Tibial nerve (tissue), 4 donors: ENCODE results near the gene ZFAND2A. TPM values are rescaled to one million over a fixed set of nuclear protein-coding genes. Genes with fewer than 3 reads are reported as not detected.

ENCODE experiments used
- DNase-seq, 2 donors: peaks; one replicate each; pipeline ENCODE4 v3.0.0-alpha.2; 2019; ENCODE audit warnings: low spot score in 2 of 2
- H3K27ac ChIP-seq, 4 donors: fragments of 200-600 bp; sonication (generic) in 3 of 4; one replicate each; pipeline ENCODE4 v1.5.1; 2017 to 2019; ENCODE audit warnings: mild to moderate bottlenecking in 1 of 4
- H3K27me3 ChIP-seq, 2 donors: fragments of 200-600 bp; sonication (generic) in 1 of 2; one replicate each; pipeline versions ENCODE4 v1.5.1 to v1.6.0; 2017 to 2019
- H3K36me3 ChIP-seq, 3 donors: fragments of 200-600 bp; sonication (generic); one replicate each; pipeline ENCODE4 v1.5.1; 2018 to 2019
- H3K4me1 ChIP-seq, 4 donors: fragments of 200-600 bp; sonication (generic) in 3 of 4; one replicate each; pipeline ENCODE4 v1.5.1; 2017 to 2019
- H3K4me3 ChIP-seq, 4 donors: fragments of 200-600 bp; sonication (generic) in 3 of 4; one replicate each; pipeline ENCODE4 v1.5.1; 2017 to 2019; ENCODE audit warnings: mild to moderate bottlenecking in 1 of 4, moderate library complexity in 1 of 4
- H3K9me3 ChIP-seq, 4 donors: fragments of 200-600 bp; sonication (generic) in 3 of 4; one replicate each; pipeline ENCODE4 v1.5.1; 2017 to 2019
- EP300 ChIP-seq, 2 donors: sonication (generic); formaldehyde crosslinking; IDR thresholded peaks; one replicate each; pipeline ENCODE4 v1.6.1; 2017; ENCODE audit warnings: antibody characterized with exemption in 2 of 2, mild to moderate bottlenecking in 1 of 2
- POLR2A ChIP-seq, 2 donors: fragments of 450-650 bp; IDR thresholded peaks; one replicate each; pipeline ENCODE4 v1.6.1; 2017; ENCODE audit warnings: antibody characterized with exemption in 2 of 2, mild to moderate bottlenecking in 2 of 2, moderate library complexity in 2 of 2
- WGBS, 2 donors: methylation state at CpG; one replicate each; pipeline ENCODE4 v1.1.5; 2018; 5-methylcytosine and 5-hydroxymethylcytosine counted together
- total RNA-seq, 4 donors: library from RNA; depleted of rRNA; stranded (reverse); fragments of >200 nt; gene quantifications; one replicate each; pipeline ENCODE4 v1.1.0, GENCODE V29; 2016
- TF ChIP-seq, protein P1 (sequence below), 5 experiments: fragments of 200-600 bp in 3 of 5; fragments of 450-650 bp in 2 of 5; sonication (generic) in 3 of 5; IDR thresholded peaks; one replicate each; pipeline ENCODE4 v1.5.1; 2016 to 2019; ENCODE audit warnings: antibody characterized with exemption in 5 of 5, mild to moderate bottlenecking in 3 of 5, moderate library complexity in 2 of 5

ZFAND2A gene
- total RNA-seq, 4 donors from 2014 or later: 29.7 to 36.8 (median 33.7) TPM

DNA sequence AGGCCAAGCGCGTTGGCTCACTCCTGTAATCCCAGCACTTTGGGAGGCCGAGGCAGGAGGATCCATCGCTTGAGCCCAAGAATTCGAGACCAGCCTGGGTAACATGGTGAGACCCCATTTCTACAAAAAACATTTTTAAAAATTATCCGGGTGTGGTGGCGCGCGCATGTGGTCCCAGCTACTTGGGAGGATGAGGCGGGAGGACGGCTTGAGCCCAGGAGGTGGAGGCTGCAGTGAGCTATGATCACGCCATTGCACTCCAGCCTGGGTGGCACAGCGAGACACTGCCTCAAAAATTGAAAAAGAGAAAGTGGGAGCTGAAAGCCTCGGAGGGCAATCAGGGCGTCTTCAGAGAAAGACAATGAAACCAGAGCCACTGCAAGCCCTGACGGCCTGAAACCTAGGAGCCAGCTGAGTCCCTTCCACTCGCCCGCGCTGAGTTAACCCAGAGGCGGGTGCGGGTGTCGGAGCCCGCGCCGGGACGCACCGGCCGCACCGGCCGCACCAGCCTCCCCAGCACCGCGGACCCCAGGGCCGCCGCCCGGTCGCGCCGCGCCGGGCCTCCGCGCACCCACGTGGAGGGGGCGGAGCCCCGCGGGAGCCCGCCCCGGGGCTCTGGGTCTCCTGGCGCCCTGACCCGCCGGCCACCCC, 22.4 kb downstream of the ZFAND2A start:
- no peaks in the 10 kb centered on the region for H3K27me3 ChIP-seq
- H3K36me3 ChIP-seq: no peaks in the 10 kb centered on the region
- no peak for DNase-seq
- WGBS, 2 donors: 17 to 28% methylated on average over 18 to 36 of the region's 51 CpGs
- H3K9me3 ChIP-seq: no peaks in the 10 kb centered on the region
- no peak for TF ChIP-seq POLR2A (IDR thresholded peaks at IDR 0.05)
- TF ChIP-seq, protein P1, sequence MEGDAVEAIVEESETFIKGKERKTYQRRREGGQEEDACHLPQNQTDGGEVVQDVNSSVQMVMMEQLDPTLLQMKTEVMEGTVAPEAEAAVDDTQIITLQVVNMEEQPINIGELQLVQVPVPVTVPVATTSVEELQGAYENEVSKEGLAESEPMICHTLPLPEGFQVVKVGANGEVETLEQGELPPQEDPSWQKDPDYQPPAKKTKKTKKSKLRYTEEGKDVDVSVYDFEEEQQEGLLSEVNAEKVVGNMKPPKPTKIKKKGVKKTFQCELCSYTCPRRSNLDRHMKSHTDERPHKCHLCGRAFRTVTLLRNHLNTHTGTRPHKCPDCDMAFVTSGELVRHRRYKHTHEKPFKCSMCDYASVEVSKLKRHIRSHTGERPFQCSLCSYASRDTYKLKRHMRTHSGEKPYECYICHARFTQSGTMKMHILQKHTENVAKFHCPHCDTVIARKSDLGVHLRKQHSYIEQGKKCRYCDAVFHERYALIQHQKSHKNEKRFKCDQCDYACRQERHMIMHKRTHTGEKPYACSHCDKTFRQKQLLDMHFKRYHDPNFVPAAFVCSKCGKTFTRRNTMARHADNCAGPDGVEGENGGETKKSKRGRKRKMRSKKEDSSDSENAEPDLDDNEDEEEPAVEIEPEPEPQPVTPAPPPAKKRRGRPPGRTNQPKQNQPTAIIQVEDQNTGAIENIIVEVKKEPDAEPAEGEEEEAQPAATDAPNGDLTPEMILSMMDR (IDR thresholded peaks at IDR 0.05): no peak
- TF ChIP-seq EP300 (IDR thresholded peaks at IDR 0.05): no peak
- peak overlapping the region; percentile 50 to 90 (median 65) for H3K4me3 ChIP-seq
- H3K4me1 ChIP-seq: peaks cover 0 to 19% (median 13%) of the 10 kb centered on the region in 4 donors
- H3K27ac ChIP-seq: peak overlapping the region in 3 of 4 donors; percentile 84 to 88 (median 86)

DNA sequence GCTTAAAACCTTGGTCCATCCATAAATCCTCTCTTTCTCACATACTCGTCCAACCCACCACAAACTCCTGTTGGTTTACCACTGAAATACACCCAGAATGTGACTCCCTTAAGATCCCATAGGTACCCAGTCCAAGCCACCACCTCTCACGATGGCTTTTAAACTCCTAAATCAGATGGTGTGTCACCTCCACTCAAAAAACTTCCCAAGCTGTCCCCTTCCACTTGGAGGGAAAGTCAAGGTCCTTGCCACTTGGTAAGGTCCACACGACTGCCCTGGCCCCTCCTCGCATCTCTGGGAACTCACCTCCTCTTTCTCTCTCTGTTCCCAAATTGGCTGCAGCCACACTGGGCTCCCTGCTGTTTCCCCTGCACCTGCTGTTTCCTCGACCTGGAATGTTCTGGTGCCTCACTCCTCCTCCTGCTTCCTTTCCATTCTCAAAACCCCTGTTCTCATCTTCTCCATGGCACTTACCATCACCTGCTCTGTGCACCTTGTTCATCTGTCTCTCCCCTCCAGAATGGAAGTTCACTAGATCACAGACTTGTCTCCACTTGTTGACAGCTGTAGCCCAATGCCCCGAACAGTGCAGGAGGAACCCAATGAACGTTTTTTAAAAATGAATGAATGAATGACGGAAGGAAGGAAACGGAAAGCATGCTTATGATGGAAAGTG, 23.0 kb downstream of the ZFAND2A start:
- Histone ChIP-seq H3K4me1 (peaks cover 0 to 19% (median 13%) of the 10 kb centered on the region in 4 donors), H3K4me3 (peak overlapping the region; percentile 50 to 90 (median 65)), H3K36me3 (peaks cover 0 to 4% (median 0%) of the 10 kb centered on the region in 3 donors), H3K27ac (peak overlapping the region in 1 of 4 donors; percentile 84), H3K27me3 (no peaks in the 10 kb centered on the region), H3K9me3 (no peaks in the 10 kb centered on the region)
- TF ChIP-seq EP300 (IDR thresholded peaks at IDR 0.05): no peak
- no peak for TF ChIP-seq POLR2A (IDR thresholded peaks at IDR 0.05)
- TF ChIP-seq, protein P1 (IDR thresholded peaks at IDR 0.05): no peak
- no peak for DNase-seq
- WGBS, 2 donors: 22 to 30% methylated on average over 9 of the region's 9 CpGs

DNA sequence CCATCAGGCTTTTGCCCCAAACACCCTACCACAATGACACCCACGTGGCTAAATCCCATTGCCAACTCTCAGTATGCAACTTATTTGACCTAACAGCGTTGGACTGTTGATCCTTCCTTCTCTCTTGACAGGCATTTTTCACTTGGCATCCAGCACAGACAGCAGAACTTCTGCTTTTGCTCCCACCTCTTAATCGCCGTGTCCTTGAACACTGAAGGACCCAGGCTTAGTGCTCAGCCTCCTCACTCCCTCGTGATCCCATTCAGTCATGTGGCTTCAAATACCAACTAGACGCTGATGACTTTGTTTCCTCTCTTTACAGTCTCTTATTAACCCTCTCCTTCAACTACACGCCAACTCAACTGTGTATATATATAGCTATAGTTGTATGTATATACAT, 25.0 kb downstream of the ZFAND2A start:
- H3K27ac ChIP-seq: no peak overlapping the region
- peaks cover 0 to 16% (median 0%) of the 10 kb centered on the region in 3 donors for H3K36me3 ChIP-seq
- DNase-seq: no peak
- 75 to 76% methylated on average over 7 of the region's 7 CpGs for WGBS, 2 donors
- H3K9me3 ChIP-seq: no peaks in the 10 kb centered on the region
- no peak overlapping the region for H3K4me3 ChIP-seq
- TF ChIP-seq EP300 (IDR thresholded peaks at IDR 0.05) (no peak), POLR2A (IDR thresholded peaks at IDR 0.05) (no peak)
- TF ChIP-seq, protein P1 (IDR thresholded peaks at IDR 0.05): no peak
- peaks cover 0 to 19% (median 13%) of the 10 kb centered on the region in 4 donors for H3K4me1 ChIP-seq
- H3K27me3 ChIP-seq: no peaks in the 10 kb centered on the region

DNA sequence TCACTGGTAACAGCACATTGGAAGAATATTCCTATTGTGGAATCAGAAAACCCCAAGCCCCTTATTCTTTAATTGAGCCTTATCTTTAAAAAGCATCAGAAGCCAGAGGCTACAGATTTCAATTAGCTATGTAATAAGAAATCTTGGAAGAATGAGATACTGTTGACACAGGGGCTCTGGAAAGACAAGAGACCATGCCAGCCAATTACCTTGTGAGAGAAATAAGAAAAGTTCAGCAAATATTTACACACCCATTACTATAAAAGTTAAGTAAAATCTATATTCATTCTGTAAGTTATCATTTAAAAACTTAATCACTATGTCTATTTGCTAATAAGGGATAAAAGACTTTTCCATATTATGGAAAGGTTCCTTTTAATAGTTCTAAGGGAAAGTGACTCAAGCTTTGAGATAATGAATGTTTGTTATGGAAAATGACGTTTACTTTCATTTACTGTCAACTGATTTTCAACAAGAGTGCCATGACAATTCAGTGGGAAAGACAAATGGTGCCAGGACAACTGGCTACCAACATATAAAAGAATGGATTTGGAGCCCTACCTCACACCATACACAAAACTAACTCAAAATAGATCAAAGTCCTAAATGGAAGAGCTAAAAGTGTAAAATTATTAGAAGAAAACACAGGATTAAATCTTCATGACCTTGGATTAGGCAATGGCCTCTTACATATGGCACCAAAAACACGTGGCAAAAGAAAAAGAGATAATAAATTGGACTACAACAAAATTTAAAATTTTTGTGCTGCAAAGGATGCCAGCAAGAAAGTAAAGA, 28.3 kb downstream of the ZFAND2A start:
- Histone ChIP-seq H3K4me1 (peaks cover 0 to 2% (median 1%) of the 10 kb centered on the region in 4 donors), H3K27me3 (no peaks in the 10 kb centered on the region), H3K36me3 (peaks cover 0 to 29% (median 0%) of the 10 kb centered on the region in 3 donors), H3K27ac (no peak overlapping the region), H3K4me3 (no peak overlapping the region), H3K9me3 (no peaks in the 10 kb centered on the region)
- DNase-seq: no peak
- TF ChIP-seq, protein P1 (IDR thresholded peaks at IDR 0.05): no peak
- TF ChIP-seq POLR2A (IDR thresholded peaks at IDR 0.05): no peak
- TF ChIP-seq EP300 (IDR thresholded peaks at IDR 0.05): no peak
- 76 to 81% methylated on average over 2 of the region's 2 CpGs for WGBS, 2 donors
